Transverse colon (tissue), 4 donors: Measurements from ENCODE around the gene CBLIF.

ENCODE experiments used
- CTCF ChIP-seq, 5 experiments: fragments of 200-600 bp in 3 of 5; fragments of 450-650 bp in 2 of 5; sonication (generic) in 3 of 5; IDR thresholded peaks; 1 replicate in 2 of 5; 2 replicates in 3 of 5; pipeline ENCODE4 v1.5.1; 2016 to 2017; ENCODE audit warnings: antibody characterized with exemption in 5 of 5, inconsistent platforms in 3 of 5, mild to moderate bottlenecking in 2 of 5, moderate library complexity in 1 of 5
- EP300 ChIP-seq: sonication (generic); formaldehyde crosslinking; IDR thresholded peaks from one replicate; pipeline ENCODE4 v1.6.1; 2017; ENCODE audit warnings: antibody characterized with exemption, low read depth
- POLR2A ChIP-seq: fragments of 450-650 bp; IDR thresholded peaks from one replicate; pipeline ENCODE4 v1.6.1; 2016; ENCODE audit warnings: antibody characterized with exemption, mild to moderate bottlenecking, moderate library complexity
- POLR2AphosphoS5 ChIP-seq, 3 donors: sonication (generic); formaldehyde crosslinking; IDR thresholded peaks; one replicate each; pipeline ENCODE4 v1.6.1; 2016; ENCODE audit warnings: antibody characterized with exemption in 3 of 3

- TF ChIP-seq CTCF (IDR thresholded peaks at IDR 0.05) = no peak
- TF ChIP-seq POLR2A = no peak
- TF ChIP-seq POLR2AphosphoS5 (IDR thresholded peaks at IDR 0.05) = no peak
- no peak for TF ChIP-seq EP300
Measured at GRCh38 chr11:59791639-59792038, 53.7 kb downstream of the CBLIF start.
